Activated CD8-positive, alpha-beta T cell treated with anti-CD3 and anti-CD28 coated beads for 36 hours (primary cell): ENCODE data around the gene ATG9B. TPM values are rescaled to one million over a fixed set of nuclear protein-coding genes. Genes with fewer than 3 reads are reported as not detected.

Experiments used
- ATAC-seq: fragments of 200-7000 bp; cut with Tn5 transposase; one replicate; pipeline ENCODE4 v1.10.0; 2021; ENCODE audit warnings: mild to moderate bottlenecking, moderate library complexity
- CTCF ChIA-PET: fragments of 350-600 bp; sonication (Branson Sonifier 250); formaldehyde crosslinking; loops from one replicate; lab custom pipeline; 2021; ENCODE audit warnings: antibody characterized with exemption; lab: Charles Lee
- POLR2A ChIA-PET: fragments of 350-600 bp; sonication (Branson Sonifier 250); formaldehyde crosslinking; loops from one replicate; lab custom pipeline; 2021; ENCODE audit warnings: antibody characterized with exemption; lab: Charles Lee
- DNase-seq: peaks from one replicate; pipeline ENCODE4 v3.0.0-alpha.2; 2020
- H3K27ac Mint-ChIP-seq: one replicate; pipeline ENCODE4 v1.8.0; 2021; ENCODE audit warnings: mild to moderate bottlenecking, mixed read lengths
- H3K27me3 Mint-ChIP-seq: one replicate; pipeline ENCODE4 v1.8.0; 2021; ENCODE audit warnings: mixed read lengths
- H3K36me3 Mint-ChIP-seq: one replicate; pipeline ENCODE4 v1.8.0; 2021; ENCODE audit warnings: low read depth, mixed read lengths
- H3K4me1 Mint-ChIP-seq: one replicate; pipeline ENCODE4 v1.8.0; 2021; ENCODE audit warnings: low read depth, mixed read lengths
- H3K4me3 Mint-ChIP-seq: one replicate; pipeline ENCODE4 v1.8.0; 2021; ENCODE audit warnings: mild to moderate bottlenecking, moderate library complexity, mixed read lengths
- H3K9me3 Mint-ChIP-seq: one replicate; pipeline ENCODE4 v1.8.0; 2021; ENCODE audit warnings: mixed read lengths
- intact Hi-C: fragments of 100-400 bp; cut with micrococcal nuclease; formaldehyde crosslinking; loops from one replicate; pipeline ENCODE4 v1.10.0; 2022
- total RNA-seq, 2 experiments: library from RNA; stranded (reverse); gene quantifications; one replicate each; pipeline ENCODE4 v1.2.3, GENCODE V29; 2021
- TF ChIP-seq, protein P1 (sequence below): fragments of 200-600 bp; IDR thresholded peaks from one replicate; pipeline ENCODE4 v1.8.0; 2022; ENCODE audit warnings: antibody characterized with exemption, mild to moderate bottlenecking

The ATG9B gene
- total RNA-seq, 2 experiments from 2014 or later, result 12.6 to 14.0 TPM

DNA sequence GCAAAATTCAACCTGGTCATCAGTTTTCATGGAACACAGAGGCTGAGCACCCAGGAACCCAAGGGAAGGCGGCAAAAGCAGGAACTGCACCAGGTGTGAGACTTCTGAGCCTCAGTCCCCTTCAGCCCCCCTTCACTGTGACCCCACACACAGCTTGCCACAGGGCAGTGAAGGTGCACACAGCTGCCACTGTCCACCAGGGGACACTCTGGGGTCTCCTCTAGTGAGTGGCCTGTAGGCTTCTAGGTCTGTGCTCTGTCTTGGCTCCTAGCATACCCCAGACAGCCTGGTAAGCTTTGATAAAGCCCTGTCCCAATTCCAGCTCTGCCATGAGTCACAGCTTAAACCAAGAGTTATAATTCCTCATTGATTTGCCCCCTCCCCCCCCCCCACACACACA, 58.3 kb downstream of the ATG9B start:
- peaks cover 2% of the 10 kb centered on the region for H3K27me3 Mint-ChIP-seq
- H3K9me3 Mint-ChIP-seq, result no peaks in the 10 kb centered on the region
- H3K4me1 Mint-ChIP-seq, result peaks cover 2% of the 10 kb centered on the region
- TF ChIP-seq, protein P1, sequence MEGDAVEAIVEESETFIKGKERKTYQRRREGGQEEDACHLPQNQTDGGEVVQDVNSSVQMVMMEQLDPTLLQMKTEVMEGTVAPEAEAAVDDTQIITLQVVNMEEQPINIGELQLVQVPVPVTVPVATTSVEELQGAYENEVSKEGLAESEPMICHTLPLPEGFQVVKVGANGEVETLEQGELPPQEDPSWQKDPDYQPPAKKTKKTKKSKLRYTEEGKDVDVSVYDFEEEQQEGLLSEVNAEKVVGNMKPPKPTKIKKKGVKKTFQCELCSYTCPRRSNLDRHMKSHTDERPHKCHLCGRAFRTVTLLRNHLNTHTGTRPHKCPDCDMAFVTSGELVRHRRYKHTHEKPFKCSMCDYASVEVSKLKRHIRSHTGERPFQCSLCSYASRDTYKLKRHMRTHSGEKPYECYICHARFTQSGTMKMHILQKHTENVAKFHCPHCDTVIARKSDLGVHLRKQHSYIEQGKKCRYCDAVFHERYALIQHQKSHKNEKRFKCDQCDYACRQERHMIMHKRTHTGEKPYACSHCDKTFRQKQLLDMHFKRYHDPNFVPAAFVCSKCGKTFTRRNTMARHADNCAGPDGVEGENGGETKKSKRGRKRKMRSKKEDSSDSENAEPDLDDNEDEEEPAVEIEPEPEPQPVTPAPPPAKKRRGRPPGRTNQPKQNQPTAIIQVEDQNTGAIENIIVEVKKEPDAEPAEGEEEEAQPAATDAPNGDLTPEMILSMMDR, result no peak
- POLR2A ChIA-PET, result no interaction called here
- no peak for DNase-seq
- no peak for ATAC-seq
- H3K36me3 Mint-ChIP-seq, result no peaks in the 10 kb centered on the region
- CTCF ChIA-PET, result interaction anchor here (1.7 to 5.3 kb wide), 3 partner anchors 19 to 146 kb away, joined by 3 to 96 read pairs (median 6); partner anchors contain the start of gene ABCB8
- H3K27ac Mint-ChIP-seq, result no peak overlapping the region
- intact Hi-C loops, result no loop called here
- no peak overlapping the region for H3K4me3 Mint-ChIP-seq

DNA sequence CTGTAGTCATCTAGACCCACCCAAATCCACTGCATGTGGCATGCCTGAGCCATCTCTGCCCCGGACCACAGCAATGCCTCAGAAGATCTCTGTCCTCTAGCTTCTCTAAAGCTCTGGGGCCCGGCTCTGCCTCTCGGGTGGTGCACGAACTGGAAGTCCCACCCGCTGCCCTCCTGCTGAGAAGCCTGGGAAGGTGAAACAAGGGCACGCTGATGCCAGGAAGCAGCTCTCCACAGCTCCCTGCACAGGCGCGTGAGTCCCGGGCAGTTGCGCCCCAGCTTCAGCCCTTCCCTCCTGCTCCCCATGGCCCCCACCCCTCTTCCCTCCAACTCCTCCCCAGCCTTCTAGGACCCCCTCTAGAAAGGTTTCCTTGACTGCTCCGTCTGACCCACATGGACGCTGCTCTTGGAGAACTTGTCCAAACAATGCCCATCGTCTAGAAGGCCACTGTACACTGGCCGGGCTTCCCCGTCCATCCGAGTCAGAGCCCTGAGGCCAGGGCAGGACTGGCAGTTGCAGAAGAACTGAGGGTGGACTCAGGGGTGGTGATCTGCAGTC, 58.9 kb downstream of the ATG9B start:
- H3K27ac Mint-ChIP-seq, result no peak overlapping the region
- peaks cover 5% of the 10 kb centered on the region for H3K27me3 Mint-ChIP-seq
- no peaks in the 10 kb centered on the region for H3K36me3 Mint-ChIP-seq
- CTCF ChIA-PET, result interaction anchor here (1.3 to 5.3 kb wide), 4 partner anchors 19 to 147 kb away, joined by 3 to 96 read pairs (median 4); partner anchors contain the start of gene ABCB8
- no peak overlapping the region for H3K4me3 Mint-ChIP-seq
- DNase-seq (no peak), ATAC-seq (no peak)
- H3K4me1 Mint-ChIP-seq, result peaks cover 2% of the 10 kb centered on the region
- H3K9me3 Mint-ChIP-seq, result no peaks in the 10 kb centered on the region
- POLR2A ChIA-PET, result interaction anchor here (0.8 kb wide), 1 partner anchor 10 kb away, joined by 3 read pairs; no protein-coding TSS in a partner anchor
- TF ChIP-seq, protein P1, result no peak
- intact Hi-C loops, result no loop called here

Other genes starting within 250 kb of the ATG9B start
- gene TMEM176B, start 224.1 kb downstream of the ATG9B start, total RNA-seq, result not detected
- gene TMEM176A, start 223.7 kb downstream of the ATG9B start, total RNA-seq, result not detected
- gene AOC1, start 172.0 kb downstream of the ATG9B start, total RNA-seq, result not detected
- under 1 TPM; 0.23 to 0.29 TPM for gene KCNH2, start 46.2 kb downstream of the ATG9B start, total RNA-seq
- gene NOS3, start 33.5 kb downstream of the ATG9B start, total RNA-seq, result 1 to 10 TPM; 5.4 to 6.2 TPM
- gene ABCB8, start 4.0 kb upstream of the ATG9B start, total RNA-seq, result 10 to 100 TPM; 41.4 to 47.5 TPM
- gene ASIC3, start 24.0 kb upstream of the ATG9B start, total RNA-seq, result 1 to 10 TPM; 3.7 to 5.8 TPM
- gene CDK5, start 33.4 kb upstream of the ATG9B start, total RNA-seq, result 10 to 100 TPM in 1 of 2 experiments, 1 to 10 TPM in 1; 9.9 to 10.4 TPM
- 10 to 100 TPM; 42.7 to 46.1 TPM for gene SLC4A2, start 35.1 kb upstream of the ATG9B start, total RNA-seq
- gene FASTK, start 56.3 kb upstream of the ATG9B start, total RNA-seq, result 10 to 100 TPM; 54.0 to 59.4 TPM
- gene TMUB1, start 59.0 kb upstream of the ATG9B start, total RNA-seq, result 10 to 100 TPM; 59.7 to 64.2 TPM
- 10 to 100 TPM; 20.6 to 22.0 TPM for gene AGAP3, start 62.0 kb upstream of the ATG9B start, total RNA-seq
- gene GBX1, start 143.2 kb upstream of the ATG9B start, total RNA-seq, result not detected
- not detected for gene ASB10, start 162.8 kb upstream of the ATG9B start, total RNA-seq
- gene H2BK1, start 186.0 kb upstream of the ATG9B start, total RNA-seq, result not detected
- gene ABCF2, start 202.7 kb upstream of the ATG9B start, total RNA-seq, result 10 to 100 TPM; 48.1 to 56.2 TPM
- 10 to 100 TPM; 23.7 to 27.3 TPM for gene CHPF2, start 208.0 kb upstream of the ATG9B start, total RNA-seq
- gene SMARCD3, start 224.2 kb upstream of the ATG9B start, total RNA-seq, result 1 to 10 TPM; 8.2 to 8.9 TPM